HL-60 (cell line): ENCODE data around the gene TXNDC8.

Experiments used
- DNase-seq, 2 experiments: peaks; one replicate each; pipeline ENCODE4 v3.0.0-alpha.2; 2010 to 2020; ENCODE audit warnings: low read depth in 1 of 2, low spot score in 1 of 2
- H3K27ac ChIP-seq: fragments of 250-450 bp; sonication (Bioruptor Pico); replicated peaks from 2 replicates; pipeline ENCODE4 v1.5.1; 2020; ENCODE audit warnings: mild to moderate bottlenecking, moderate library complexity
- H3K27me3 ChIP-seq: fragments of 250-450 bp; sonication (Bioruptor Pico); 2 replicates; pipeline ENCODE4 v1.5.1; 2021; ENCODE audit warnings: mild to moderate bottlenecking, moderate library complexity; ENCODE audit not compliant: insufficient read depth, poor library complexity, severe bottlenecking
- H3K4me3 ChIP-seq: replicated peaks from 2 replicates; pipeline ENCODE4 v1.5.1; 2011; ENCODE audit warnings: mild to moderate bottlenecking, control low read depth, low read length; ENCODE audit not compliant: insufficient read depth
- CTCF ChIP-seq: IDR thresholded peaks from one replicate; pipeline ENCODE4 v1.5.1; 2011; ENCODE audit warnings: low read length, control low read depth, inconsistent platforms; ENCODE audit not compliant: insufficient read depth
- GABPA ChIP-seq: IDR thresholded peaks from 2 replicates; pipeline ENCODE4 v1.6.1; 2012; ENCODE audit warnings: low read depth
- POLR2AphosphoS5 ChIP-seq: IDR thresholded peaks from 2 replicates; pipeline ENCODE4 v1.6.1; 2012; ENCODE audit warnings: low read depth
- REST ChIP-seq: IDR thresholded peaks from 2 replicates; pipeline ENCODE4 v1.6.1; 2012; ENCODE audit warnings: low read depth; ENCODE audit not compliant: insufficient replicate concordance
- SPI1 ChIP-seq: IDR thresholded peaks from 2 replicates; pipeline ENCODE4 v1.6.1; 2012; ENCODE audit warnings: low read depth, mild to moderate bottlenecking, borderline replicate concordance

Gene TXNDC8

GRCh38 chr9:110270211-110270995, 67.3 kb downstream of the TXNDC8 start:
- TF ChIP-seq CTCF (no peak), SPI1 (no peak), POLR2AphosphoS5 (no peak), GABPA (no peak), REST (no peak)
- Histone ChIP-seq H3K27ac (no peak overlapping the region), H3K4me3 (no peak overlapping the region), H3K27me3 (no peaks in the 10 kb centered on the region)
- no peak for DNase-seq

- H3K27me3 ChIP-seq, result no peaks in the 10 kb centered on the region
- H3K4me3 ChIP-seq, result no peak overlapping the region
- no peak overlapping the region for H3K27ac ChIP-seq
- TF ChIP-seq CTCF (no peak), GABPA (no peak), SPI1 (no peak), REST (no peak), POLR2AphosphoS5 (no peak)
- DNase-seq, result no peak
Observed at GRCh38 chr9:110266795-110267194, 70.9 kb downstream of the TXNDC8 start.

- no peak overlapping the region for H3K27ac ChIP-seq
- no peak for DNase-seq
- TF ChIP-seq GABPA, result no peak
- H3K27me3 ChIP-seq, result no peaks in the 10 kb centered on the region
- H3K4me3 ChIP-seq, result no peak overlapping the region
Observed at GRCh38 chr9:110261632-110262031, 76.0 kb downstream of the TXNDC8 start.

GRCh38 chr9:110260911-110261310, 76.8 kb downstream of the TXNDC8 start:
- no peak overlapping the region for H3K4me3 ChIP-seq
- no peaks in the 10 kb centered on the region for H3K27me3 ChIP-seq
- no peak overlapping the region for H3K27ac ChIP-seq
- TF ChIP-seq SPI1 (no peak), REST (no peak), GABPA (no peak), POLR2AphosphoS5 (no peak), CTCF (no peak)
- DNase-seq, result no peak
